Measurements from ENCODE around the gene CASP8.

Gene CASP8

GRCh38 chr2:201327678-201328077 is 67.3 kb downstream of the CASP8 start:
- TF ChIP-seq CTCF (conservative IDR thresholded peaks at IDR 0.05; ENCODE audit: control insufficient read depth, insufficient read depth, low read depth, low read length) = no peak
- no peak for DNase-seq (ENCODE audit: low read depth)
- H3K4me3 ChIP-seq (ENCODE audit: control insufficient read depth, low read depth, low read length) = no peak overlapping the region

DNA sequence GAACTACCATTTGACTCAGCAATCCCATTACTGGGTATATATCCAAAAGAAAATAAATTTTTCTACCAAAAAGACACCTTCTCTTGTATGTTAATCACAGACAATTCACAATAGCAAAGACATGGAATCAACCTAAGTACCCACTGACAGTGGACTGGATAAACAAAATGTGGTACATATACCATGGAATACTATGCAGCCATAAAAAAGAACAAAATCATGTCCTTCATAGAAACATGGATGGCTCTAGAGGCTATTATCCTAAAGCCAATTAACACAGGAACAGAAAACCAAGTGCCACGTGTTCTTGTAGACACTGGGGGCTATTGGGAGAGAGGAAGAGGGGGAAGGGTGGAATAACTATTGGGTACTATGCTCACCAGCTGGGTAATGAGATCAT is 69.1 kb downstream of the CASP8 start:
- DNase-seq (ENCODE audit: low read depth) = no peak
- no peak for TF ChIP-seq CTCF (conservative IDR thresholded peaks at IDR 0.05; ENCODE audit: control insufficient read depth, insufficient read depth, low read depth, low read length)
- no peak overlapping the region for H3K4me3 ChIP-seq (ENCODE audit: control insufficient read depth, low read depth, low read length)
